HG02943 (cell line): ENCODE results near the gene PEF1.
"Not testable (repeated sequence)": the region's sequence is repeated elsewhere in the genome, so short reads cannot be mapped to it uniquely, and the experiment has no call there.

ENCODE experiments used
- ATAC-seq: cut with Tn5 transposase; IDR thresholded peaks from one replicate; pipeline ENCODE4 v1.9.1; 2021; ENCODE audit warnings: mild to moderate bottlenecking, low read depth, moderate library complexity; ENCODE audit not compliant: unreplicated experiment

The PEF1 gene

GRCh38 chr1:31587328-31587699, 57.4 kb downstream of the PEF1 start:
- not testable (repeated sequence) for ATAC-seq

GRCh38 chr1:31586376-31587327, 58.0 kb downstream of the PEF1 start:
- no peak for ATAC-seq

GRCh38 chr1:31585736-31586365, 58.8 kb downstream of the PEF1 start:
- no peak for ATAC-seq

GRCh38 chr1:31584869-31585735, 59.6 kb downstream of the PEF1 start:
- ATAC-seq, result no peak

GRCh38 chr1:31583995-31584868, 60.4 kb downstream of the PEF1 start:
- ATAC-seq, result no peak

GRCh38 chr1:31583082-31583994, 61.3 kb downstream of the PEF1 start:
- ATAC-seq, result no peak

- ATAC-seq, result no peak
Observed at GRCh38 chr1:31581821-31582810, 62.6 kb downstream of the PEF1 start.

- no peak for ATAC-seq
Observed at GRCh38 chr1:31580891-31581603, 63.6 kb downstream of the PEF1 start.

GRCh38 chr1:31580513-31580870, 64.2 kb downstream of the PEF1 start:
- ATAC-seq, result no peak
